Measurements from ENCODE around the gene SLC39A8.

- TF ChIP-seq POLR2A (IDR thresholded peaks at IDR 0.05; ENCODE audit: low read depth, low read length), result no peak
- no peak for TF ChIP-seq TAF1 (IDR thresholded peaks at IDR 0.05; ENCODE audit: borderline replicate concordance, low read depth, low read length)
Measured at GRCh38 chr4:102217345-102217744, 127.9 kb downstream of the SLC39A8 start.
